Adipocyte (in vitro differentiated cells): ENCODE data around the gene RHEBL1.

ENCODE experiments used
- DNase-seq: peaks from one replicate; pipeline ENCODE4 v3.0.0-alpha.2; 2015; ENCODE audit warnings: low read depth
- H3K27me3 ChIP-seq: replicated peaks from 2 replicates; pipeline ENCODE4 v1.7.0; 2013; ENCODE audit warnings: mild to moderate bottlenecking, low read length, moderate library complexity; ENCODE audit not compliant: control insufficient read depth, insufficient read depth
- H3K36me3 ChIP-seq: 2 replicates; pipeline ENCODE4 v1.7.0; 2013; ENCODE audit warnings: low read length, mild to moderate bottlenecking, moderate library complexity; ENCODE audit not compliant: control insufficient read depth, insufficient read depth, severe bottlenecking
- H3K4me1 ChIP-seq: 2 replicates; pipeline ENCODE4 v1.7.0; 2013; ENCODE audit warnings: mild to moderate bottlenecking, low read length, moderate library complexity; ENCODE audit not compliant: control insufficient read depth, insufficient read depth
- H3K4me3 ChIP-seq: 2 replicates; pipeline ENCODE4 v1.7.0; 2013; ENCODE audit warnings: mild to moderate bottlenecking, low read length, moderate library complexity
- H3K9ac ChIP-seq: 2 replicates; pipeline ENCODE4 v1.7.0; 2013; ENCODE audit warnings: mild to moderate bottlenecking, low read length, moderate library complexity
- H3K9me3 ChIP-seq: 2 replicates; pipeline ENCODE4 v1.7.0; 2013; ENCODE audit warnings: mild to moderate bottlenecking, low read length, moderate library complexity; ENCODE audit not compliant: control insufficient read depth

Gene RHEBL1

DNA sequence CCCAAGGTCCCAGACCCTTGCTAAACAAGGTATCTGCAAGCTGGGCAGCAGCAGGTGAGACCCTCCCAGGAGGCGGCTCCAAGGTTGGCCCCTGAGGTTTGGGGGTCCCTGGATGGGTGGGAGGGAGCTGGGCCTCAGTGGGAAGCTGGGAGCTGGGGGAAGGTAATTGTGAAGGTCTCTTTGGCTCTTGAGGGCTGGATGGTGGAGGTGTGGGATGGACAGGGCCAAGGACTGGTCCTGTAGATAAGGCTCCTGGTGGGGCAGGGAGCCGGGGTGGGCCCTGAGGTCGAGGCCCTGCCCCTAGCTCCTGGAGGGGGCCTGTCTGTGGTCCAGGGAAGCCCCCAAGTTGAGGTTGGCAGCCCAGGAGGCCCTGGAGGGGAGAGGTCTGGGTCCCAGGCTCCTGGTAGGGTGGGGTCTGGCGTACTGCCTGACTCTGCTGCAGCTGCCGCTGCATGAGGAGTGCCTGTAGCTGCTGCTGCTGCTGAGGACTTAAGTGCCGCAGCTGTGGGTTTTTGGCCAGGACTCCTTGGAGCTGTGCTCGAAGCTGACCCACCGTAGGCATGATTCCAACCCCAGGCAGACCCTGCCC lies 38.1 kb downstream of the RHEBL1 start:
- peaks cover 86% of the 10 kb centered on the region for H3K36me3 ChIP-seq
- DNase-seq = no peak

DNA sequence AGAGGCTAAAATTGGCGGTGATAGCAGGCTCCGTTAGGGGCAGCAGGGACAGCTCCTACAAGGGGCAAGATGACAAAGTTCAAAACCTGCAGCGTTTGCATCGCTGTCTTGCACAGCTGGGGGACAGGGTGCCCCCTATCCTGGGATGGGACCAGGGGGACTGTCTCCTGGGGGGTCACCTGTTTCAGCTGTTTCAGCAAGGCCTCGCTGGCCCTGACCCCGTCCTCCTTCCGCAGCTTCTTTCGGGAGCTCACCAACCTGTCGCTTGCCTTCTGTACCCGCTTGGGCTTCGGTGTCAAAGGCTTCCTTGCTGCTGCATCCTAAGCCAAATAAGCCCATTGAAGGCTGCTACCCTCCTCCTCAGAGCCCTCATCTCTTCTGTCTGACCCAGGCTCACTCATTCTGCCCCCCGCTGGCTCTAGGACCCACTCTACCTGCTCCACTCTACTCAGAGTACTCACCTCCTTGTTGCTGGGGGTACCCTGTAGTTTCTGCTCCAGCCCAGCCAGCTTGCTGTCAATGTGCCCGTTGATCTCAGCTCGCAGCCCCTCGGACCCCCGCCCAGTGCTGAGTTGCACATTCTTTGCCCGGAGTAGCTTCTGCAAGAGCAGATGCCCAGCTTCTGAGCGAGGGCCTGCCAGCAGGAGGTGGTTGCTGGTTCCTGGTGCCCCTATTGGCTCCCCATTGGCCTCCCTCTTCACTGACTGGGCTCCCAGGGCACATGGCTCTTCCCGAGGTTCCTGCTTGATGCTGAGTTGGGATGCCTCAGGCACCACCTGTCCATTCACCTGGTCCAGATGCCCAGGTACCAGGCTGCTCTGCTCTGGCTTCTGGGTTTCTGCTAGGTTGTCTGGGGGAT lies 38.8 kb downstream of the RHEBL1 start:
- H3K27me3 ChIP-seq = no peaks in the 10 kb centered on the region
- H3K9me3 ChIP-seq = no peaks in the 10 kb centered on the region
- H3K9ac ChIP-seq = no peak overlapping the region
- H3K4me3 ChIP-seq = no peak overlapping the region
- no peak for DNase-seq
- peaks cover 88% of the 10 kb centered on the region for H3K36me3 ChIP-seq
- no peaks in the 10 kb centered on the region for H3K4me1 ChIP-seq

More for the DNA sequence above, 38.1 kb downstream of the RHEBL1 start:
- Histone ChIP-seq H3K27me3 (no peaks in the 10 kb centered on the region), H3K4me3 (no peak overlapping the region), H3K9me3 (no peaks in the 10 kb centered on the region), H3K9ac (no peak overlapping the region), H3K4me1 (no peaks in the 10 kb centered on the region)

DNA sequence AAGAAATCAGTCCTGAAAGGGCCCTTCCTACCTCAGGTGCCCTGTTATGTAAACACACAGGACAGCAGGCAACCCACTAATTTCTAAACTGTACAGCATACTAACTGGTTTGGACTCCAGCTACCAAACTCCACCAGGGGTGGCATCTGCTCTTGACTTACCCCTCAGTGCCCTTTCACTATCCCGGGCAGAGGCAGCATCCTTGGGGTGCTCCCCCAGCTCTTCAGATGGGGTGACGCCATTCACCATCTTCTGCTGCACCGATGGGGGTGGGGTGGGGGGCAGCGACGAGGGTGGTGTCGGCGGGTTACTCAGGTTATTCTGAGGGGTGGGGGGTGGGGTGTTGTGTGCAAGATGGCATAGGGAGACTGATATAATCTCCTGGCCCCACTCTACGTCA lies 39.7 kb downstream of the RHEBL1 start:
- no peak for DNase-seq
- Histone ChIP-seq H3K4me3 (no peak overlapping the region), H3K9ac (no peak overlapping the region), H3K4me1 (no peaks in the 10 kb centered on the region), H3K27me3 (no peaks in the 10 kb centered on the region), H3K36me3 (peaks cover 91% of the 10 kb centered on the region), H3K9me3 (no peaks in the 10 kb centered on the region)

DNA sequence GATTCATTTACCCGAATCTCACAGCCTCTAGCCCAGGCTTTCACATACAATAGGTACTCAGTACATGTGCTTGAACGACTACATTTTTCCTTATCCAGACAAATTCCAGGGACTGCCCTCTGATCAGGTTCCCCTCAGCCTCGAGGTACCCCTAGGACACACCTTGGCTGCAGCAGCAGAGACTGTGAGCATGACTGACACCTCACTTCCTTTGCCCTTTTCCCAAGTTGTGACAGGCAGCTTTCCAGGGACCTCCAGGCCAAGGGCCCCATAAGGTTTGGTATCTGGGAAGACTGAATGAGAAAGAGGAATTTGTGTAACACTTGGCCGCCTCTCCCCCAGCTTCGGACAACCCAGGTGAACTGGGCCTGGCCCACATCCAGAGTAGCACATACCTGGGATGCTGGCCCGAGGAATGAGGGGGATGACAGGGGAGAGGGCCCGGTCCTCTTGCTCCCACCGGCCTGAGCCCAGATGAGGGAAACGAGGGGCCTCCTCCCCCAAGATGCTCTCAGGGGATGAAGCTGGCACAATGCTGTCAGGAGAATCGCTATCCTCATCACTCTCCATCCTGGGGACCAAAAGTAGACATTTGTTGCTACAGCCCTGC lies 41.0 kb downstream of the RHEBL1 start:
- Histone ChIP-seq H3K4me1 (no peaks in the 10 kb centered on the region), H3K4me3 (no peak overlapping the region), H3K36me3 (peaks cover 91% of the 10 kb centered on the region), H3K27me3 (no peaks in the 10 kb centered on the region), H3K9me3 (no peaks in the 10 kb centered on the region), H3K9ac (no peak overlapping the region)
- DNase-seq = no peak

DNA sequence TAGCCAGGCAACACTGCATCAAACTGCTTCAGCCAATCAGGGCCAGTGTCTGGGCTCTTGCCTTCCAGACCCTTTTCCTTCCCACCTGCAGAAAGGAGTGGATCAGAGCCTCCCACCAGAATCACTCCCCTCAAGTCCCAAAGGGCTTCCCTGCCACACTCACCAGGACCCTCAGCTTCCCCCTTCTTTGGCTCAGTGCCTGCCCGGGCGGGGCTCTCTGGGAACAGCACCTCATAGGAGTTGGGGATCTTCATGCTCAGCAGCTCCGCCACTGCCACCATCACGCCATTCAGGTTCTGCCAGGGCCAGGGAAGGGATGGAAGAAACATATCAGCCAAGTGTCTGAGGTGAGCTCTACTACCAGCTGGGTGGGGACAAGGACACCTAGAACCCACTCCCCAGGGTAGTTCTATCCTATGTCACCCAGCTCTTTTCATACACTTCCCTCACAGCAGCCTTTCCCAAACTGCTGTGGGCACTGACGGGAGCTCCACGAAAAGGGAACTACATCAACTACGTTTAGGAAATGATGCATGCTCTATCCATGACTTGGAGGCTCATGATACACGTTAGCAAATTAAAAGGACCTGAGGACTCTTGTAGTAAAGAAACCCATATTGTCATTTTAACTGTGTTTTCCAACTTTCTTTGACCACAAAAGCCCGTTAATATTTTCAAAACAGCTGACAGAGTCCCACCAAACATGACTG lies 41.8 kb downstream of the RHEBL1 start:
- Histone ChIP-seq H3K36me3 (peaks cover 91% of the 10 kb centered on the region), H3K4me1 (no peaks in the 10 kb centered on the region), H3K27me3 (no peaks in the 10 kb centered on the region), H3K9me3 (no peaks in the 10 kb centered on the region), H3K4me3 (no peak overlapping the region), H3K9ac (no peak overlapping the region)
- DNase-seq = no peak

DNA sequence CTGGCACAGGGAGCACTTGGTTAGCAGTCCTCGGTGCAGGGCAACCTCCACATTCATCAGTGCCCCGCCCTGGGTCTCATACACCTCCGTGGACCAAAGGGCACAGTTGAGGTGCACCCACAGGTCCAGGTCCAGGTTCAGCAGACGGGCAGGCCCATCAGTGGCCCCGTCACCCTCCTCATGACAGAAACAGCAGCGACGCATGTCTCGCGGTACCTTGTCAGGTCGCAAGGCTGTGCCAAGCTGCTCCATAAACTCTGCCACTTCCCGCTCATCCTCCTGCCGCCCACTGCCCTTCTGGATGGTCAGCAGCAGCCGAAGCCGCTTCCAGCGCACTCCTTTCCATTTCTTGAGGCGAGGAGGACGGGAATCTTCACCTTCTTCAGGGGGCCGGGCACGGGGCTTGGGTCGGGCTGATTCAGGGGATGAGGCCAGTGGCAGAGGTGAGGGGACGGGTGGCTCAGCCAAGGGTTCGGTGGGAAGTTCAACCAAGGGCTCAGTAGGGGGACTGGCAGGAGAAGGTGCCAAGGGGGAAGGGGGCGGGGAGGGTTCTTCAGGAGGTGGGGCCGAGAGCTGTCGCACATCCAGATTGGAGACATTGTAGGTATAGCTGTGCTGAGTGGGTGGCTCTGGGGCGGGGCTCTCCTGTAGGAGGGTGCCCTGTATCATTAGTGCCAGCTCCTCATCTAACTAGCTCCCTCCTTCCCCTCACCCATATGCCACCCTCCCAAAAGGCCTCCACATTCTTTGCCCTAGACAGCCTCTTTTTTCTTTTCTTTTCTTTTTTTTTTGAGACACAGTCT lies 42.9 kb downstream of the RHEBL1 start:
- Histone ChIP-seq H3K36me3 (peaks cover 91% of the 10 kb centered on the region), H3K27me3 (no peaks in the 10 kb centered on the region), H3K4me1 (no peaks in the 10 kb centered on the region), H3K9me3 (no peaks in the 10 kb centered on the region), H3K4me3 (no peak overlapping the region), H3K9ac (no peak overlapping the region)
- DNase-seq = no peak

DNA sequence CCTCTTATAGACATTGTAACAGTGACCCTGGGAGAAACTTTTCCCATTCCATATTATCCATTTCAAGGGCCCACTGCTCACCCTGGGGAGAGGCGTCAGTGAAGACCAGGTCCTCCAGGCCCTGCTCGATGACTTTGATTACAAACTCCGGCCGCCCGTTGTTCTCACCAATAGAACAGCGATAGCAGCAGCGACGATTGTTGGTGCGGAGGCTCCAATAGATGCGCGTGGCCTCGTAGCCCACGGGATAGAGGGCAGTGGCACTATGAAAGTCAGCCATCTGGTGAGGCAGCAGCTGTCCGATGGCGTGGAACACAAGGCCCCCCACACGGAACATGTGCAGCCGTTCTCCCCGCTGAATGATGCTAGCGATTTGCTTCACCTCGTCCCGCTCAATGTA lies 43.7 kb downstream of the RHEBL1 start:
- Histone ChIP-seq H3K36me3 (peaks cover 90% of the 10 kb centered on the region), H3K27me3 (no peaks in the 10 kb centered on the region), H3K9ac (no peak overlapping the region), H3K9me3 (no peaks in the 10 kb centered on the region), H3K4me3 (no peak overlapping the region), H3K4me1 (no peaks in the 10 kb centered on the region)
- no peak for DNase-seq

DNA sequence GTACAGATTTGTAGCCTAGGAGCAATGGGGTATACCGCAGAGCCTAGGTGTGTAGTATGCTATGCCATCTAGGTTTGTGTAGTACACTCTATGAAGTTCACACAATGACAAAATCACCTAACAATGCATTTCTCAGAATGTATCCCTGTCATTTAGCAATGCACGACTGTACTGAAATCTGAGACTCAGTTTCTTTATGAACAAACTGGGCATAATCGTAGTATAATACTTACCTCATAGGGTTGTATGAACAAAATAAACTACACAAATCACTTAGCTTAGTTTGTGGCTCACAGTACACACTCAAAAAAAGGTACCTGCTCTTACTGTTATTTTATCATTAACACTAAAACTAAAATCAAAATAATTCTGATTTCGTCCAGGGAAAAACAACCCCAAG lies 44.3 kb downstream of the RHEBL1 start:
- Histone ChIP-seq H3K4me1 (no peaks in the 10 kb centered on the region), H3K9ac (no peak overlapping the region), H3K9me3 (no peaks in the 10 kb centered on the region), H3K36me3 (peaks cover 94% of the 10 kb centered on the region), H3K4me3 (no peak overlapping the region), H3K27me3 (no peaks in the 10 kb centered on the region)
- no peak for DNase-seq

DNA sequence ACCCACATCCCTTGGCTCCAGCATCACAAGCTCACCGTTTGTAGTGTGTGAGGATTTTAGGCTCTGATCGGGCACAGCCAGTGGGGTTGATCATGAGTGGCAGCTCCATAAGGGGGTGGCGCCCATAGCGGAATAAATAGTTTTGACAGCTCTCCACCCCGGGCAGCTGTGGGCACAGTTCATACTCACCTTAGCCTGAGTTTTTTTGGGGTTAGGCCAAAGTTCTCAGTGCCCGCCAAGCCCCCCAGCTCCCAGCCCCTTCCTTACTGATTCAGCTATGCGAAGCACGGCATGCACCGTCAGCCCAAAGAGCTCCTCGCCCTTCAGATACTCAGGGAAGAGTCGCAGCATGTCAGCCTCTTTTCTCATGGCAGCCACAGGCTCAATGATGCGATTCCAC lies 45.2 kb downstream of the RHEBL1 start:
- H3K9me3 ChIP-seq = no peaks in the 10 kb centered on the region
- H3K36me3 ChIP-seq = peaks cover 88% of the 10 kb centered on the region
- H3K4me1 ChIP-seq = peaks cover 4% of the 10 kb centered on the region
- no peak overlapping the region for H3K9ac ChIP-seq
- DNase-seq = no peak
- H3K4me3 ChIP-seq = no peak overlapping the region
- no peaks in the 10 kb centered on the region for H3K27me3 ChIP-seq

DNA sequence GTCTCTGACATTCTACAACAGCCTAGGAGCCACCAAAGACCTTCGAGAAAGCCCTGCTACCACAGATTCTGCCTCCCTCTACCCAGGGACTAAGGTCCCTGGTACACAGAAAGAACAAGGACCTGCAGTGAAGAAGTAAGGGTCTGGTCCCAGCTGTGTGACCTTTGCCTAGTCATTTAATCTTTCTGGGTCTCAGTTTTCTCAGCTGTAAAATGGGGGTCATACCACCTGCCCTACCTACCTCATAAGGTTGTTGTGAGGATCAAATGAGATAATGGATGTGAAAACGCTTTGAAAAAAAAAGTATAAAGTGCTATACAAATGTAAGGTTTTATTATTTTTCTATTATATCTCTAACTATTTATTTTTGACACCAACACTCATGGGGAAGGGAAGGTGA lies 46.0 kb downstream of the RHEBL1 start:
- Histone ChIP-seq H3K9me3 (no peaks in the 10 kb centered on the region), H3K27me3 (no peaks in the 10 kb centered on the region), H3K9ac (no peak overlapping the region), H3K4me3 (no peak overlapping the region), H3K4me1 (peaks cover 6% of the 10 kb centered on the region), H3K36me3 (peaks cover 81% of the 10 kb centered on the region)
- DNase-seq = no peak
